Mucosa of descending colon (tissue), 3 donors: ENCODE measurements around the gene SLC6A7. TPM values are rescaled to one million over a fixed set of nuclear protein-coding genes. Genes with fewer than 3 reads are reported as not detected.

ENCODE experiments used
- ATAC-seq: fragments of 200-7000 bp; cut with Tn5 transposase; one replicate; pipeline ENCODE4 v1.9.1; 2020; ENCODE audit warnings: mild to moderate bottlenecking, moderate library complexity
- DNase-seq, 3 donors: peaks; one replicate each; pipeline ENCODE4 v3.0.0-alpha.2; 2020
- H3K36me3 ChIP-seq: fragments of 200-600 bp; one replicate; pipeline ENCODE4 v1.8.0; 2021; ENCODE audit warnings: low read depth, mild to moderate bottlenecking
- H3K4me1 ChIP-seq: fragments of 200-600 bp; one replicate; pipeline ENCODE4 v1.8.0; 2021; ENCODE audit warnings: low read depth, mild to moderate bottlenecking
- H3K4me3 ChIP-seq: fragments of 200-600 bp; one replicate; pipeline ENCODE4 v1.8.0; 2021; ENCODE audit warnings: mild to moderate bottlenecking
- H3K9me3 ChIP-seq: fragments of 200-600 bp; one replicate; pipeline ENCODE4 v1.8.0; 2021; ENCODE audit warnings: mild to moderate bottlenecking
- intact Hi-C, 2 donors: fragments of 100-400 bp; cut with DNase I in 1 of 2; cut with micrococcal nuclease in 1 of 2; formaldehyde crosslinking; loops; one replicate each; pipeline versions ENCODE4 v1.11.0 to v1.11.1; 2022; cut with DNase I, micrococcal nuclease
- total RNA-seq, 3 donors: library from RNA; stranded (reverse); fragmentation: NEBNext Ultra II Directional in 2 of 3; extraction: Animal tissue kit (Norgen Biotek cat#: 25700) in 2 of 3; gene quantifications; one replicate each; pipeline versions ENCODE4 v1.2.1 to v1.2.4, GENCODE V29; 2021 to 2023
- TF ChIP-seq, protein P1 (sequence below): fragments of 200-600 bp; IDR thresholded peaks from one replicate; pipeline ENCODE4 v1.8.0; 2022; ENCODE audit warnings: antibody characterized with exemption, mild to moderate bottlenecking
- donor health status: DM: no; HTN: no; CAD: no; lungs with moderate emphysema.
- donor health status: DM: no; HTN: no; CAD: no.
- donor health status: DM: no; HTN: yes; CAD: no.

SLC6A7 gene
- total RNA-seq, 3 donors from 2014 or later, result 15.2 to 26.4 (median 18.9) TPM

DNA sequence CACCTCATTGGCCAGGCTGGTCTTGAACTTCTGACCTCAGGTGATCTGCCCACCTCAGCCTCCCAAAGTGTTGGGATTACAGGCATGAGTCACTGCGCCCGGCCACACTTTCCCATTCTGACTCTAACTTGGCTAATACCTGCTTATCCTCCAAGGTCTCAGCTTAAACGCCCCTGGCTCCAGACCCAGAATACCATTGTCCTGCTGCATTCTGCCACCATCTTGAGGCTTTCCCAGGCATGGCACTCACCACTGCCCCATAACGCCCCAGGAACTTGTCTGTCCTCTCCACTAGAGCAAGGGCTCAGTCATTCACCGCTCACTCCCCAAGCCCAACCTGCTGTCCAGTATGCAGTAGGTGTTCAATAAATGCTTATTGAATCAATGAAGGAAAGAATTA lies 59.9 kb downstream of the SLC6A7 start:
- intact Hi-C loops, result no loop called here
- no peaks in the 10 kb centered on the region for H3K36me3 ChIP-seq
- H3K4me3 ChIP-seq, result no peak overlapping the region
- no peaks in the 10 kb centered on the region for H3K4me1 ChIP-seq
- TF ChIP-seq, protein P1, sequence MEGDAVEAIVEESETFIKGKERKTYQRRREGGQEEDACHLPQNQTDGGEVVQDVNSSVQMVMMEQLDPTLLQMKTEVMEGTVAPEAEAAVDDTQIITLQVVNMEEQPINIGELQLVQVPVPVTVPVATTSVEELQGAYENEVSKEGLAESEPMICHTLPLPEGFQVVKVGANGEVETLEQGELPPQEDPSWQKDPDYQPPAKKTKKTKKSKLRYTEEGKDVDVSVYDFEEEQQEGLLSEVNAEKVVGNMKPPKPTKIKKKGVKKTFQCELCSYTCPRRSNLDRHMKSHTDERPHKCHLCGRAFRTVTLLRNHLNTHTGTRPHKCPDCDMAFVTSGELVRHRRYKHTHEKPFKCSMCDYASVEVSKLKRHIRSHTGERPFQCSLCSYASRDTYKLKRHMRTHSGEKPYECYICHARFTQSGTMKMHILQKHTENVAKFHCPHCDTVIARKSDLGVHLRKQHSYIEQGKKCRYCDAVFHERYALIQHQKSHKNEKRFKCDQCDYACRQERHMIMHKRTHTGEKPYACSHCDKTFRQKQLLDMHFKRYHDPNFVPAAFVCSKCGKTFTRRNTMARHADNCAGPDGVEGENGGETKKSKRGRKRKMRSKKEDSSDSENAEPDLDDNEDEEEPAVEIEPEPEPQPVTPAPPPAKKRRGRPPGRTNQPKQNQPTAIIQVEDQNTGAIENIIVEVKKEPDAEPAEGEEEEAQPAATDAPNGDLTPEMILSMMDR, result no peak
- ATAC-seq (no peak), DNase-seq (no peak)
- no peaks in the 10 kb centered on the region for H3K9me3 ChIP-seq

DNA sequence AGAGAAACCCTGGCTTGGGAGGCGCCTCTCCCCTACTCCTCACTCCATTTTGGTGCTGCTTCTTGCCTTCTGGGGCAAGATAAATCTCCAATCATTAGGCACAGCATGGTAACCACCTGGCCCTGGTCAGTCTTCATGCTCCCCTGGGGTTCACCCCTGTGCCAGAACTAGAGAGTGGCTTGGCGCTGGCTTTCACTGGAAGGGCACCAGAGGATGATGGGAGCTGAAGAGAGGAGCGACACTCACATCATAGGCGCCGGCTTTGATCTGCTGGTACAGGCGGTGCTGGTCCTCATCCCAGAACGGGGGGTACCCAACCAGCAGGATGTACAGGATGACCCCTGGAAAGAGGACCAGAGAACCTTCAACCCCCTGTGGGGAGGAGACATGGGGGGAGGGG lies 61.6 kb downstream of the SLC6A7 start:
- no peaks in the 10 kb centered on the region for H3K36me3 ChIP-seq
- H3K4me3 ChIP-seq, result no peak overlapping the region
- TF ChIP-seq, protein P1, result no peak
- DNase-seq, result no peak
- no peak for ATAC-seq
- intact Hi-C loops, result no loop called here
- H3K4me1 ChIP-seq, result no peaks in the 10 kb centered on the region
- no peaks in the 10 kb centered on the region for H3K9me3 ChIP-seq

DNA sequence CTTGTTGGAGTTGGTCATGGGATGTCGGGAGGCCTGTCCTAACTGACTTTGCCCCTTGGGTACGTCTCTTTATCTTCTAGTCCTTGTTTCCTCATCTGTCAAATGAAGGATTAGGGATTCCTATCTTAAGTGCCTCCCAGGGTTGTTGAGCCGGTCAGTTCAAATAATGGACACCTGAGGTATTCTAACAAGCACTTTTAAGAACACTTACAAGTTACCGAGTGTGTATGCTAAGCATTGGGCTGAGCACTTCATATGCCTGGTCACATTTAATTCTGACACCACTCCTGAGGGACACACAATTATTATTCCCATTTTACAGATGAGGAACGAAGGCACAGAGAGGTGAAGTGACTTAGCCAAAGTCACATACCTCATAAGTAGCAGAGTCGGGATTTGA lies 62.6 kb downstream of the SLC6A7 start:
- Histone ChIP-seq H3K9me3 (no peaks in the 10 kb centered on the region), H3K36me3 (no peaks in the 10 kb centered on the region), H3K4me1 (no peaks in the 10 kb centered on the region), H3K4me3 (no peak overlapping the region)
- ATAC-seq, result no peak
- no peak for DNase-seq
- intact Hi-C loops, result no loop called here
- TF ChIP-seq, protein P1, result no peak

DNA sequence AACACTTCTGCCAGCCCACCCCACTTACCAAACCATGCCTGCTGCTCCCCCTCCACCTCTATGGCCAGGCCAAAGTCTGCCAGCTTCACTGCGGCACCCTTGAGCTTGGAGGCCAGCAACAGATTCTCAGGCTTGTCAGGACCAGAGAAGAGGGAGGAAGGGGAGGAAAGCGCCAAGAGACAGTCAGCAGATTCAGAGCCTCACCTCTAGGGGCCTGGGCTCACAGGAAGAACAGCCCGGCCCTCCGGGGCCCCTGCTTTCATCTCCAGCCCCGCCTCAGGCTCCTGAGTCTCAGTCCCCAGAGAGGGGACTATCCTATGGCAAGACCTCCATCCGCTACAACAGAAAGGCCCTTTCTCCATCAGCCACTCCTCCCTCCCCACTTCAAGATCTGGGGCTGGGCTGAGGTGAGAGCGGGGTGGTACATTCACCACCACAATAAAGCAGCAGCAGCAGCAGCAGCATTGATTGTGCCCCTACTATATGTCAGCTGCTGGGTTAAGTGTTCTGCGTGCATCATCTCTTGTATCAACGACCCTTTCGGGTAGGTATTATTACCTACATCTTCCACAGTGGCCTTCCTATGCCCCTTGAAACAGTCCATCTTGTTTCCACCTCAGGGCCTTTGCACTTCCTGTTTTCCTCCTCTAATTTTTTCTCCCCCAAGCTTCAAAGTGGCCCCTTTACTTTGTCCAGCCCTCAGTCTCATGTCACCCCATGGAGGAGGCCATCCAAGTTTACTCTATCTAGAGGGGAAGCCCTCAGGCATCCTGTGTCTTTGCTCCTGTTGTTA lies 63.8 kb downstream of the SLC6A7 start:
- ATAC-seq (no peak), DNase-seq (no peak)
- no peaks in the 10 kb centered on the region for H3K9me3 ChIP-seq
- H3K36me3 ChIP-seq, result no peaks in the 10 kb centered on the region
- TF ChIP-seq, protein P1, result no peak
- intact Hi-C loops, result no loop called here
- H3K4me3 ChIP-seq, result no peak overlapping the region
- H3K4me1 ChIP-seq, result no peaks in the 10 kb centered on the region

DNA sequence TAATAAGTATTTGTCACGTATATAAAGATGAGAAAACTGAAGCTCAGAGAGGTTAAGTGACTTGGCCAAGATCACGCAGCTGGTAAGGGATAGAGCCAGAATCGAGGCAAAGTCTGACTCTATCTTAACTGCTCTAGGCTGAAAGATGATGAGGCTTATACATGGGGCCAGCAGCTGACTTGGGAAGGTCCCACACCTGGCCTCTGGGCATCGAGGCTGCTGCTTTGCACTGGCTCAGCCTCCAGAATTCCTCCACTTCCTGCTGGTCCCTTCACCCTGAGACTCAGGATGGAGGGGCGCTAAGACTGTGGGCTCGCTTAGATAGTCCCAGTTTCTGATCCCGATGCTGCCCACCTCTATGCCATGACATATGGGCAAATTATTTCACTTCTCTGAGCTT lies 64.5 kb downstream of the SLC6A7 start:
- no peaks in the 10 kb centered on the region for H3K4me1 ChIP-seq
- intact Hi-C loops, result no loop called here
- TF ChIP-seq, protein P1, result no peak
- no peaks in the 10 kb centered on the region for H3K9me3 ChIP-seq
- no peak overlapping the region for H3K4me3 ChIP-seq
- no peaks in the 10 kb centered on the region for H3K36me3 ChIP-seq
- DNase-seq (no peak), ATAC-seq (no peak)
